ENCODE results near the gene TRIP10. TPM values are rescaled to one million over a fixed set of nuclear protein-coding genes. Genes with fewer than 3 reads are reported as not detected.
A peak's percentile ranks its signal among the peaks of the same experiment; 100 is the strongest.

The TRIP10 gene
- total and polyA plus RNA-seq, 2 of the 13 experiments (the other 11 are each of a cell fraction or from before 2014, with no cell fraction given): 32.5 to 33.2 TPM

GRCh38 chr19:6719540-6719861 is 20.0 kb upstream of the TRIP10 start (continued):
- TF ChIP-seq ZNF558 (CRISPR knock-in tag; IDR thresholded peaks at IDR 0.05; ENCODE audit: borderline replicate concordance) (0 out of 2 replicates have a peak, but pooled peaks have one; percentile 8), ZNF546 (CRISPR knock-in tag; conservative IDR thresholded peaks at IDR 0.05) (no peak), NFRKB (IDR thresholded peaks at IDR 0.05) (no peak), HDAC2 (CRISPR knock-in tag; IDR thresholded peaks at IDR 0.05) (no peak), KMT2A (CRISPR knock-in tag; IDR thresholded peaks at IDR 0.05) (peak; percentile 7; the same call in 1 of the 2 replicates), ARHGAP35 (CRISPR knock-in tag; IDR thresholded peaks at IDR 0.05; ENCODE audit: borderline replicate concordance) (no peak), ZNF776 (CRISPR knock-in tag; IDR thresholded peaks at IDR 0.05) (0 out of 2 replicates have a peak, but pooled peaks have one; percentile 45), ZUFSP (CRISPR knock-in tag; IDR thresholded peaks at IDR 0.05; ENCODE audit: borderline replicate concordance) (no peak), SKIL (CRISPR knock-in tag; IDR thresholded peaks at IDR 0.05; ENCODE audit: borderline replicate concordance) (no peak), RORA (CRISPR knock-in tag; IDR thresholded peaks at IDR 0.05) (no peak), ATF2 (CRISPR knock-in tag; IDR thresholded peaks at IDR 0.05) (0 out of 2 replicates have a peak, but pooled peaks have one; percentile 5), SMAD1 (CRISPR knock-in tag; IDR thresholded peaks at IDR 0.05; ENCODE audit: borderline replicate concordance, low read depth) (no peak), MIXL1 (CRISPR knock-in tag; IDR thresholded peaks at IDR 0.05) (no peak), STAT5B (CRISPR knock-in tag; IDR thresholded peaks at IDR 0.05) (no peak), PRMT3 (CRISPR knock-in tag; IDR thresholded peaks at IDR 0.05; ENCODE audit: borderline replicate concordance, low read depth) (no peak), ZNF605 (CRISPR knock-in tag; IDR thresholded peaks at IDR 0.05) (peak; percentile 51), SAP130 (CRISPR knock-in tag; IDR thresholded peaks at IDR 0.05; ENCODE audit: low read depth) (no peak), ZNF674 (CRISPR knock-in tag; IDR thresholded peaks at IDR 0.05; ENCODE audit: low read depth) (no peak), TCF12 (IDR thresholded peaks at IDR 0.05) (no peak), TCF12 (CRISPR knock-in tag; IDR thresholded peaks at IDR 0.05) (no peak), WIZ (CRISPR knock-in tag; IDR thresholded peaks at IDR 0.05) (no peak), EZH2 (conservative IDR thresholded peaks at IDR 0.05; ENCODE audit: low read depth, low read length) (no peak), ZNF232 (CRISPR knock-in tag; IDR thresholded peaks at IDR 0.05; ENCODE audit: borderline replicate concordance) (0 out of 2 replicates have a peak, but pooled peaks have one; percentile 26), MIER3 (CRISPR knock-in tag; IDR thresholded peaks at IDR 0.05; ENCODE audit: borderline replicate concordance) (no peak)

Measured in HepG2 (cell line).